ENCODE data around the gene ARHGAP31. TPM values are rescaled to one million over a fixed set of nuclear protein-coding genes. Genes with fewer than 3 reads are reported as not detected.

ARHGAP31 gene
- total and polyA plus RNA-seq, 4 donors: 0.99 to 4.6 (median 2.6) TPM

DNA sequence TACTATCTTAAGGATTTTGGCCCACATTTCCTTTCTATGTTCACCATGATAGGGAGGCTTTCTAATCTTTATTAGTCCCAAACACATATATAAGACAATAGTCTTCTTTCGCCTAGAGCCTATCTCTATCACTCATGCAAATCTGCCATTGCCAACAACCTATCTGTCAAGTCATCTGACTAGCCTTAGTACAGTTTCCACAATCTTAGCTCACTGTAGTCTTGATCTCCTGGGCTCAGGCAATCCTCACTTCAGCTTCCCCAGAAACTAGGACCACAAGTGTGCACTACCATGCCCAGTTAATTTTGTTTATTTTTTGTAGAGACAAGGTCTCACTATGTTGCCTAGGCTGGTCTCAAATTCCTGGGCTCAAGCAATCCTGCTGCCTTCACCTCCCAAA lies 162.3 kb downstream of the ARHGAP31 start:
- Histone ChIP-seq H3K36me3 (ENCODE audit: control insufficient read depth in 4 of 4, insufficient read depth in 3 of 4, low read depth in 1 of 4, low read length in 3 of 4) (peaks cover 15 to 71% (median 68%) of the 10 kb centered on the region in 4 donors), H3K27ac (ENCODE audit: low read depth in 1 of 2, low read length in 2 of 2) (no peak overlapping the region), H3K27me3 (ENCODE audit: control insufficient read depth in 4 of 4, insufficient read depth in 4 of 4, low read length in 3 of 4) (no peaks in the 10 kb centered on the region), H3K4me1 (ENCODE audit: control insufficient read depth in 4 of 4, insufficient read depth in 4 of 4, low read length in 3 of 4) (peaks cover 0 to 6% (median 5%) of the 10 kb centered on the region in 4 donors), H3K9me3 (ENCODE audit: control insufficient read depth in 4 of 4, low read length in 3 of 4) (no peaks in the 10 kb centered on the region), H3K9ac (ENCODE audit: low read depth in 1 of 2, low read length in 2 of 2) (no peak overlapping the region), H3K4me3 (ENCODE audit: low read depth in 1 of 3, low read length in 3 of 3) (no peak overlapping the region)
- no peak for DNase-seq (ENCODE audit: low spot score)
- 93% methylated on average over 1 of the region's 1 CpG for WGBS
- TF ChIP-seq, protein P1, sequence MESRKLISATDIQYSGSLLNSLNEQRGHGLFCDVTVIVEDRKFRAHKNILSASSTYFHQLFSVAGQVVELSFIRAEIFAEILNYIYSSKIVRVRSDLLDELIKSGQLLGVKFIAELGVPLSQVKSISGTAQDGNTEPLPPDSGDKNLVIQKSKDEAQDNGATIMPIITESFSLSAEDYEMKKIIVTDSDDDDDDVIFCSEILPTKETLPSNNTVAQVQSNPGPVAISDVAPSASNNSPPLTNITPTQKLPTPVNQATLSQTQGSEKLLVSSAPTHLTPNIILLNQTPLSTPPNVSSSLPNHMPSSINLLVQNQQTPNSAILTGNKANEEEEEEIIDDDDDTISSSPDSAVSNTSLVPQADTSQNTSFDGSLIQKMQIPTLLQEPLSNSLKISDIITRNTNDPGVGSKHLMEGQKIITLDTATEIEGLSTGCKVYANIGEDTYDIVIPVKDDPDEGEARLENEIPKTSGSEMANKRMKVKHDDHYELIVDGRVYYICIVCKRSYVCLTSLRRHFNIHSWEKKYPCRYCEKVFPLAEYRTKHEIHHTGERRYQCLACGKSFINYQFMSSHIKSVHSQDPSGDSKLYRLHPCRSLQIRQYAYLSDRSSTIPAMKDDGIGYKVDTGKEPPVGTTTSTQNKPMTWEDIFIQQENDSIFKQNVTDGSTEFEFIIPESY (IDR thresholded peaks at IDR 0.05): no peak
- TF ChIP-seq NR2F2 (IDR thresholded peaks at IDR 0.05) (no peak), TAF1 (conservative IDR thresholded peaks at IDR 0.05) (no peak), SP1 (IDR thresholded peaks at IDR 0.05) (no peak), FOXA1 (IDR thresholded peaks at IDR 0.05) (no peak), HNF4G (IDR thresholded peaks at IDR 0.05) (no peak), GABPA (IDR thresholded peaks at IDR 0.05 in 1 of 2, conservative IDR thresholded peaks at IDR 0.05 in 1 of 2) (no peak)

DNA sequence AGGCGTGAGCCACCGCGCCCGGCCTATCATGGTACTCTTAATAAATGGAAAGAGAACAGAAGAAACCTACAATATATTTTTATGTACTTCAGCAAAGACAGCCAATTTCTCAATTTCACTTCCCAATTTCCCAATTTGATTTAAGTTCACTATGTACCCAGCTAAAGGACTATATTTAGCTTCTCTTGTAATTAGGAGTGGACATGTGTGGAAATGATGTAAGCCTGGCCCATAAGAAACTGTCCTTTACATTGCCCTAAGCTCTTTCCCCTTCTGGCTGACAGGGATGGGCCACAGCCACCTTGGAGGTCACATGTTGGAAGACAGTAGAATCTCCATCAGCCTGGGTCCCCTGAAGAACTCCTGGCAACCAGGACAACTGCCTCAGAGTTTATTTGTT lies 163.1 kb downstream of the ARHGAP31 start:
- Histone ChIP-seq H3K27me3 (ENCODE audit: control insufficient read depth in 4 of 4, insufficient read depth in 4 of 4, low read length in 3 of 4) (no peaks in the 10 kb centered on the region), H3K4me1 (ENCODE audit: control insufficient read depth in 4 of 4, insufficient read depth in 4 of 4, low read length in 3 of 4) (peaks cover 2 to 13% (median 13%) of the 10 kb centered on the region in 4 donors), H3K36me3 (ENCODE audit: control insufficient read depth in 4 of 4, insufficient read depth in 3 of 4, low read depth in 1 of 4, low read length in 3 of 4) (peaks cover 15 to 64% (median 63%) of the 10 kb centered on the region in 4 donors), H3K9ac (ENCODE audit: low read depth in 1 of 2, low read length in 2 of 2) (no peak overlapping the region), H3K27ac (ENCODE audit: low read depth in 1 of 2, low read length in 2 of 2) (no peak overlapping the region), H3K9me3 (ENCODE audit: control insufficient read depth in 4 of 4, low read length in 3 of 4) (no peaks in the 10 kb centered on the region), H3K4me3 (ENCODE audit: low read depth in 1 of 3, low read length in 3 of 3) (no peak overlapping the region)
- no peak for TF ChIP-seq HNF4G (IDR thresholded peaks at IDR 0.05)
- TF ChIP-seq NR2F2 (IDR thresholded peaks at IDR 0.05): no peak
- TF ChIP-seq YY1 (IDR thresholded peaks at IDR 0.05): no peak
- TF ChIP-seq, protein P1 (IDR thresholded peaks at IDR 0.05): no peak
- no peak for TF ChIP-seq SP1 (IDR thresholded peaks at IDR 0.05)
- TF ChIP-seq, protein P2, sequence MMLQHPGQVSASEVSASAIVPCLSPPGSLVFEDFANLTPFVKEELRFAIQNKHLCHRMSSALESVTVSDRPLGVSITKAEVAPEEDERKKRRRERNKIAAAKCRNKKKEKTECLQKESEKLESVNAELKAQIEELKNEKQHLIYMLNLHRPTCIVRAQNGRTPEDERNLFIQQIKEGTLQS (IDR thresholded peaks at IDR 0.05): no peak
- TF ChIP-seq FOXA2 (IDR thresholded peaks at IDR 0.05): no peak
- no peak for TF ChIP-seq HNF4A (conservative IDR thresholded peaks at IDR 0.05)
- TF ChIP-seq RXRA (IDR thresholded peaks at IDR 0.05): no peak
- TF ChIP-seq, protein P3, sequence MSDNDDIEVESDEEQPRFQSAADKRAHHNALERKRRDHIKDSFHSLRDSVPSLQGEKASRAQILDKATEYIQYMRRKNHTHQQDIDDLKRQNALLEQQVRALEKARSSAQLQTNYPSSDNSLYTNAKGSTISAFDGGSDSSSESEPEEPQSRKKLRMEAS (IDR thresholded peaks at IDR 0.05): no peak
- no peak for TF ChIP-seq FOXA1 (IDR thresholded peaks at IDR 0.05)
- no peak for TF ChIP-seq JUND (IDR thresholded peaks at IDR 0.05)
- TF ChIP-seq, protein P4, sequence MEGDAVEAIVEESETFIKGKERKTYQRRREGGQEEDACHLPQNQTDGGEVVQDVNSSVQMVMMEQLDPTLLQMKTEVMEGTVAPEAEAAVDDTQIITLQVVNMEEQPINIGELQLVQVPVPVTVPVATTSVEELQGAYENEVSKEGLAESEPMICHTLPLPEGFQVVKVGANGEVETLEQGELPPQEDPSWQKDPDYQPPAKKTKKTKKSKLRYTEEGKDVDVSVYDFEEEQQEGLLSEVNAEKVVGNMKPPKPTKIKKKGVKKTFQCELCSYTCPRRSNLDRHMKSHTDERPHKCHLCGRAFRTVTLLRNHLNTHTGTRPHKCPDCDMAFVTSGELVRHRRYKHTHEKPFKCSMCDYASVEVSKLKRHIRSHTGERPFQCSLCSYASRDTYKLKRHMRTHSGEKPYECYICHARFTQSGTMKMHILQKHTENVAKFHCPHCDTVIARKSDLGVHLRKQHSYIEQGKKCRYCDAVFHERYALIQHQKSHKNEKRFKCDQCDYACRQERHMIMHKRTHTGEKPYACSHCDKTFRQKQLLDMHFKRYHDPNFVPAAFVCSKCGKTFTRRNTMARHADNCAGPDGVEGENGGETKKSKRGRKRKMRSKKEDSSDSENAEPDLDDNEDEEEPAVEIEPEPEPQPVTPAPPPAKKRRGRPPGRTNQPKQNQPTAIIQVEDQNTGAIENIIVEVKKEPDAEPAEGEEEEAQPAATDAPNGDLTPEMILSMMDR (IDR thresholded peaks at IDR 0.05; ENCODE audit: low read depth, low read length, missing input control): no peak
- TF ChIP-seq RAD21 (IDR thresholded peaks at IDR 0.05): no peak
- no peak for TF ChIP-seq TAF1 (conservative IDR thresholded peaks at IDR 0.05)
- no peak for TF ChIP-seq EGR1 (IDR thresholded peaks at IDR 0.05; ENCODE audit: low read depth in 2 of 2)
- 86% methylated on average over 4 of the region's 4 CpGs for WGBS
- no peak for DNase-seq (ENCODE audit: low spot score)
